Calu3 (cell line): Measurements from ENCODE around the gene CRIM1. TPM values are rescaled to one million over a fixed set of nuclear protein-coding genes. Genes with fewer than 3 reads are reported as not detected.

Source experiments
- BruUV-seq: library from RNA; stranded (reverse); fragments of 400-500 nt; replicated peaks from 2 replicates; lab custom pipeline; 2021; lab: Mats Ljungman, UMichigan
- CTCF ChIA-PET: fragments of 300-600 bp; sonication (Branson Sonifier 250); formaldehyde crosslinking; loops from one replicate; lab custom pipeline; 2022; ENCODE audit warnings: antibody characterized with exemption; lab: Charles Lee
- DNase-seq: peaks from one replicate; pipeline ENCODE4 v3.0.0; 2022
- H3K27ac Mint-ChIP-seq: one replicate; pipeline ENCODE4 v1.8.0; 2022; ENCODE audit warnings: mixed read lengths; ENCODE audit not compliant: unreplicated experiment
- H3K27me3 Mint-ChIP-seq: one replicate; pipeline ENCODE4 v1.8.0; 2022; ENCODE audit warnings: mixed read lengths; ENCODE audit not compliant: unreplicated experiment
- H3K36me3 Mint-ChIP-seq: one replicate; pipeline ENCODE4 v1.8.0; 2022; ENCODE audit warnings: mild to moderate bottlenecking, moderate library complexity, mixed read lengths; ENCODE audit not compliant: insufficient read depth, unreplicated experiment
- H3K4me1 Mint-ChIP-seq: one replicate; pipeline ENCODE4 v1.8.0; 2022; ENCODE audit warnings: mild to moderate bottlenecking, low read depth, mixed read lengths; ENCODE audit not compliant: unreplicated experiment
- H3K4me3 Mint-ChIP-seq: one replicate; pipeline ENCODE4 v1.8.0; 2022; ENCODE audit warnings: mild to moderate bottlenecking, low read depth, moderate library complexity, mixed read lengths; ENCODE audit not compliant: unreplicated experiment
- H3K9me3 Mint-ChIP-seq: one replicate; pipeline ENCODE4 v1.8.0; 2022; ENCODE audit warnings: low read depth, mixed read lengths; ENCODE audit not compliant: unreplicated experiment
- CTCF ChIP-seq: fragments of 200-600 bp; IDR thresholded peaks from one replicate; pipeline ENCODE4 v1.8.0; 2022; ENCODE audit warnings: antibody characterized with exemption; ENCODE audit not compliant: unreplicated experiment
- intact Hi-C: fragments of 100-400 bp; cut with micrococcal nuclease; formaldehyde crosslinking; loops from one replicate; pipeline ENCODE4 v1.10.0; 2022; ENCODE audit not compliant: unreplicated experiment
- total RNA-seq: library from RNA; stranded (reverse); gene quantifications from 2 replicates; pipeline ENCODE4 v1.2.3, GENCODE V29; 2022

Gene CRIM1
- total RNA-seq, 1 experiment from 2014 or later = 57.6 TPM

- no peaks in the 10 kb centered on the region for H3K36me3 Mint-ChIP-seq
- peaks cover 4% of the 10 kb centered on the region for H3K4me1 Mint-ChIP-seq
- H3K4me3 Mint-ChIP-seq = no peak overlapping the region
- no peak for TF ChIP-seq CTCF
- BruUV-seq = no TSS peak
- intact Hi-C loops = loop anchor here (1.0 to 10.0 kb wide), 3 partner anchors 147 to 349 kb away; no protein-coding TSS in a partner anchor
- H3K27me3 Mint-ChIP-seq = no peaks in the 10 kb centered on the region
- CTCF ChIA-PET = interaction anchor here (0.6 to 1.0 kb wide), 3 partner anchors 138 to 376 kb away, joined by 3 to 5 read pairs (median 4); no protein-coding TSS in a partner anchor
- DNase-seq = no peak
- H3K27ac Mint-ChIP-seq = no peak overlapping the region
- peaks cover 5% of the 10 kb centered on the region for H3K9me3 Mint-ChIP-seq
These were observed 33.5 kb upstream of the CRIM1 start for GRCh38 chr2:36322108-36322507.

GRCh38 chr2:36326286-36326685 lies 29.3 kb upstream of the CRIM1 start:
- TF ChIP-seq CTCF = no peak
- peaks cover 22% of the 10 kb centered on the region for H3K4me1 Mint-ChIP-seq
- H3K4me3 Mint-ChIP-seq = no peak overlapping the region
- intact Hi-C loops = loop anchor here (10.0 kb wide), 2 partner anchors 151 to 251 kb away; no protein-coding TSS in a partner anchor
- BruUV-seq = no TSS peak
- peaks cover 3% of the 10 kb centered on the region for H3K9me3 Mint-ChIP-seq
- H3K27ac Mint-ChIP-seq = no peak overlapping the region
- CTCF ChIA-PET = no interaction called here
- no peaks in the 10 kb centered on the region for H3K36me3 Mint-ChIP-seq
- no peaks in the 10 kb centered on the region for H3K27me3 Mint-ChIP-seq
- DNase-seq = no peak

GRCh38 chr2:36329251-36329650 lies 26.3 kb upstream of the CRIM1 start:
- DNase-seq = no peak
- no peak for TF ChIP-seq CTCF
- H3K9me3 Mint-ChIP-seq = no peaks in the 10 kb centered on the region
- intact Hi-C loops = loop anchor here (10.0 kb wide), 2 partner anchors 154 to 254 kb away; no protein-coding TSS in a partner anchor
- no TSS peak for BruUV-seq
- peak overlapping the region; percentile 34 for H3K27ac Mint-ChIP-seq
- H3K36me3 Mint-ChIP-seq = no peaks in the 10 kb centered on the region
- no peak overlapping the region for H3K4me3 Mint-ChIP-seq
- peaks cover 30% of the 10 kb centered on the region for H3K4me1 Mint-ChIP-seq
- no peaks in the 10 kb centered on the region for H3K27me3 Mint-ChIP-seq
- CTCF ChIA-PET = interaction anchor here (1.1 kb wide), 1 partner anchor 9 kb away, joined by 3 read pairs; no protein-coding TSS in a partner anchor

- no TSS peak for BruUV-seq
- peak; percentile 26 for DNase-seq
- intact Hi-C loops = loop anchor here (10.0 kb wide), 2 partner anchors 155 to 255 kb away; no protein-coding TSS in a partner anchor
- peak overlapping the region; percentile 34 for H3K27ac Mint-ChIP-seq
- CTCF ChIA-PET = no interaction called here
- no peaks in the 10 kb centered on the region for H3K27me3 Mint-ChIP-seq
- no peaks in the 10 kb centered on the region for H3K36me3 Mint-ChIP-seq
- H3K4me1 Mint-ChIP-seq = peaks cover 30% of the 10 kb centered on the region
- no peak overlapping the region for H3K4me3 Mint-ChIP-seq
- H3K9me3 Mint-ChIP-seq = no peaks in the 10 kb centered on the region
- TF ChIP-seq CTCF = no peak
These were observed 25.7 kb upstream of the CRIM1 start for GRCh38 chr2:36329746-36330472.
